Ascending aorta (tissue), 2 donors: ENCODE results near the gene CYTH4. TPM values are rescaled to one million over a fixed set of nuclear protein-coding genes. Genes with fewer than 3 reads are reported as not detected.

Source experiments
- DNase-seq, 2 donors: peaks; one replicate each; pipeline ENCODE4 v3.0.0-alpha.2; 2019; ENCODE audit warnings: low spot score in 2 of 2
- H3K27ac ChIP-seq, 2 donors: fragments of 200-600 bp; sonication (generic); one replicate each; pipeline ENCODE4 v1.5.1; 2016 to 2017; ENCODE audit warnings: mild to moderate bottlenecking in 1 of 2
- H3K27me3 ChIP-seq: fragments of 200-600 bp; sonication (generic); one replicate; pipeline ENCODE4 v1.5.1; 2017
- H3K36me3 ChIP-seq, 2 donors: fragments of 200-600 bp; sonication (generic); one replicate each; pipeline ENCODE4 v1.5.1; 2016
- H3K4me1 ChIP-seq, 2 donors: fragments of 200-600 bp; sonication (generic); one replicate each; pipeline ENCODE4 v1.5.1; 2016 to 2017; ENCODE audit warnings: mild to moderate bottlenecking in 1 of 2
- H3K4me3 ChIP-seq, 2 donors: fragments of 200-600 bp; sonication (generic); one replicate each; pipeline ENCODE4 v1.5.1; 2016 to 2017; ENCODE audit warnings: mild to moderate bottlenecking in 1 of 2
- H3K9me3 ChIP-seq, 2 donors: fragments of 200-600 bp; sonication (generic); one replicate each; pipeline ENCODE4 v1.5.1; 2016
- CTCF ChIP-seq, 3 experiments: fragments of 200-600 bp in 2 of 3; fragments of 450-650 bp in 1 of 3; sonication (generic) in 2 of 3; IDR thresholded peaks; one replicate each; pipeline ENCODE4 v1.5.1; 2016 to 2019; ENCODE audit warnings: antibody characterized with exemption in 3 of 3, mild to moderate bottlenecking in 1 of 3, moderate library complexity in 1 of 3
- intact Hi-C: fragments of 100-400 bp; cut with DNase I; formaldehyde crosslinking; loops from one replicate; pipeline ENCODE4 v1.15.1; 2023
- total RNA-seq: library from RNA; depleted of rRNA; stranded (reverse); fragments of >200 nt; gene quantifications from one replicate; pipeline ENCODE4 v1.1.0, GENCODE V29; 2016

Gene CYTH4
- total RNA-seq, 1 donor from 2014 or later = 130 TPM

GRCh38 chr22:37293172-37293571 lies 10.9 kb downstream of the CYTH4 start:
- no peak for DNase-seq
- Histone ChIP-seq H3K9me3 (no peaks in the 10 kb centered on the region), H3K4me3 (no peak overlapping the region), H3K4me1 (no peaks in the 10 kb centered on the region), H3K36me3 (no peaks in the 10 kb centered on the region), H3K27me3 (no peaks in the 10 kb centered on the region), H3K27ac (no peak overlapping the region)
- intact Hi-C loops = no loop called here
- TF ChIP-seq CTCF (IDR thresholded peaks at IDR 0.05) = no peak

GRCh38 chr22:37294747-37295146 lies 12.4 kb downstream of the CYTH4 start:
- no peak for DNase-seq
- intact Hi-C loops = no loop called here
- no peaks in the 10 kb centered on the region for H3K4me1 ChIP-seq
- TF ChIP-seq CTCF (IDR thresholded peaks at IDR 0.05) = no peak
- H3K27ac ChIP-seq = no peak overlapping the region
- no peak overlapping the region for H3K4me3 ChIP-seq
- no peaks in the 10 kb centered on the region for H3K36me3 ChIP-seq
- H3K9me3 ChIP-seq = no peaks in the 10 kb centered on the region
- H3K27me3 ChIP-seq = no peaks in the 10 kb centered on the region

- no peak overlapping the region for H3K27ac ChIP-seq
- no peaks in the 10 kb centered on the region for H3K27me3 ChIP-seq
- no peaks in the 10 kb centered on the region for H3K36me3 ChIP-seq
- no peaks in the 10 kb centered on the region for H3K9me3 ChIP-seq
- no peak for DNase-seq
- intact Hi-C loops = no loop called here
- H3K4me3 ChIP-seq = no peak overlapping the region
- TF ChIP-seq CTCF (IDR thresholded peaks at IDR 0.05) = no peak
- H3K4me1 ChIP-seq = no peaks in the 10 kb centered on the region
Measured at GRCh38 chr22:37295213-37295886, 13.0 kb downstream of the CYTH4 start.

- TF ChIP-seq CTCF (IDR thresholded peaks at IDR 0.05) = no peak
- no peak overlapping the region for H3K27ac ChIP-seq
- no peaks in the 10 kb centered on the region for H3K27me3 ChIP-seq
- no peak for DNase-seq
- no peak overlapping the region for H3K4me3 ChIP-seq
- H3K36me3 ChIP-seq = no peaks in the 10 kb centered on the region
- no peaks in the 10 kb centered on the region for H3K9me3 ChIP-seq
- no peaks in the 10 kb centered on the region for H3K4me1 ChIP-seq
- intact Hi-C loops = no loop called here
Measured at GRCh38 chr22:37295946-37296345, 13.6 kb downstream of the CYTH4 start.

GRCh38 chr22:37298748-37299495 lies 16.6 kb downstream of the CYTH4 start:
- no peak overlapping the region for H3K4me3 ChIP-seq
- H3K27ac ChIP-seq = no peak overlapping the region
- no peaks in the 10 kb centered on the region for H3K9me3 ChIP-seq
- intact Hi-C loops = no loop called here
- DNase-seq = no peak
- no peaks in the 10 kb centered on the region for H3K27me3 ChIP-seq
- TF ChIP-seq CTCF (IDR thresholded peaks at IDR 0.05) = no peak
- H3K4me1 ChIP-seq = no peaks in the 10 kb centered on the region
- H3K36me3 ChIP-seq = no peaks in the 10 kb centered on the region
